Measurements from ENCODE around the gene VPS8.

GRCh38 chr3:185051801-185052200, 239.8 kb downstream of the VPS8 start:
- TF ChIP-seq POLR2A (IDR thresholded peaks at IDR 0.05; ENCODE audit: low read depth, low read length) (no peak), TAF1 (IDR thresholded peaks at IDR 0.05; ENCODE audit: low read depth, low read length) (no peak), POLR2AphosphoS5 (IDR thresholded peaks at IDR 0.05; ENCODE audit: low read depth, low read length) (no peak), POU2F2 (IDR thresholded peaks at IDR 0.05; ENCODE audit: low read depth, low read length) (no peak), SPI1 (IDR thresholded peaks at IDR 0.05; ENCODE audit: low read depth, low read length) (no peak), PAX5 (IDR thresholded peaks at IDR 0.05; ENCODE audit: insufficient read depth, low read length, severe bottlenecking) (no peak)

All from GM12891 (cell line).